ENCODE results near the gene PER2.
A peak's percentile ranks its signal among the peaks of the same experiment; 100 is the strongest.

The PER2 gene

GRCh38 chr2:238308177-238308576 is 19.8 kb upstream of the PER2 start:
- no peak for DNase-seq (ENCODE audit: low spot score)

- DNase-seq (ENCODE audit: low spot score) = no peak
Observed at GRCh38 chr2:238306672-238306998, 18.2 kb upstream of the PER2 start.

GRCh38 chr2:238305965-238306671 is 17.7 kb upstream of the PER2 start:
- no peak for DNase-seq (ENCODE audit: low spot score)

- DNase-seq (ENCODE audit: low spot score) = no peak
Observed at GRCh38 chr2:238305092-238305862, 16.9 kb upstream of the PER2 start.

GRCh38 chr2:238304116-238304515 is 15.7 kb upstream of the PER2 start:
- DNase-seq (ENCODE audit: low spot score) = no peak

GRCh38 chr2:238302751-238303150 is 14.3 kb upstream of the PER2 start:
- no peak for DNase-seq (ENCODE audit: low spot score)

GRCh38 chr2:238302087-238302486 is 13.7 kb upstream of the PER2 start:
- DNase-seq (ENCODE audit: low spot score) = no peak

- DNase-seq (ENCODE audit: low spot score) = no peak
Observed at GRCh38 chr2:238299803-238300202, 11.4 kb upstream of the PER2 start.

- no peak for DNase-seq (ENCODE audit: low spot score)
Observed at GRCh38 chr2:238296638-238297457, 8.4 kb upstream of the PER2 start.

- DNase-seq (ENCODE audit: low spot score) = no peak
Observed at GRCh38 chr2:238295144-238296112, 7.0 kb upstream of the PER2 start.

GRCh38 chr2:238294393-238295143 is 6.2 kb upstream of the PER2 start:
- DNase-seq (ENCODE audit: low spot score) = no peak

GRCh38 chr2:238294046-238294392 is 5.6 kb upstream of the PER2 start:
- DNase-seq (ENCODE audit: low spot score) = no peak

- no peak for DNase-seq (ENCODE audit: low spot score)
Observed at GRCh38 chr2:238291550-238292281, 3.3 kb upstream of the PER2 start.

GRCh38 chr2:238290715-238291549 is 2.5 kb upstream of the PER2 start:
- no peak for DNase-seq (ENCODE audit: low spot score)

GRCh38 chr2:238290091-238290509 is 1.7 kb upstream of the PER2 start:
- peak; percentile 75 for DNase-seq (ENCODE audit: low spot score)

- no peak for DNase-seq (ENCODE audit: low spot score)
Observed at GRCh38 chr2:238289574-238289973, 1.2 kb upstream of the PER2 start.

- peak; percentile 97 for DNase-seq (ENCODE audit: low spot score)
Observed at GRCh38 chr2:238288650-238289573, 502 bp upstream of the PER2 start.

Measured in putamen (tissue), 1 donor.